Esophagus squamous epithelium (tissue), 5 donors: ENCODE data around the gene BTG4. TPM values are rescaled to one million over a fixed set of nuclear protein-coding genes. Genes with fewer than 3 reads are reported as not detected.

Source experiments
- DNase-seq: peaks from one replicate; lab custom pipeline; 2025; lab: John Stamatoyannopoulos, UW
- H3K27ac ChIP-seq, 4 donors: fragments of 200-600 bp; sonication (generic); one replicate each; pipeline ENCODE4 v1.5.1; 2016 to 2019; ENCODE audit warnings: mild to moderate bottlenecking in 1 of 4
- H3K27me3 ChIP-seq, 4 donors: fragments of 200-600 bp; sonication (generic); 1 replicate in 3 of 4; 2 replicates in 1 of 4; pipeline versions ENCODE4 v1.5.1 to v1.6.0; 2017 to 2021; ENCODE audit warnings: antibody characterized with exemption in 1 of 4
- H3K36me3 ChIP-seq, 3 donors: fragments of 200-600 bp; sonication (generic); one replicate each; pipeline ENCODE4 v1.5.1; 2016 to 2019
- H3K4me1 ChIP-seq, 3 donors: fragments of 200-600 bp; sonication (generic); one replicate each; pipeline ENCODE4 v1.5.1; 2017 to 2019
- H3K4me3 ChIP-seq, 4 donors: fragments of 200-600 bp; sonication (generic); 1 replicate in 3 of 4; 2 replicates in 1 of 4; pipeline ENCODE4 v1.5.1; 2016 to 2019; ENCODE audit warnings: mild to moderate bottlenecking in 2 of 4, moderate library complexity in 1 of 4
- H3K9me3 ChIP-seq, 3 donors: fragments of 200-600 bp; sonication (generic); one replicate each; pipeline ENCODE4 v1.5.1; 2016 to 2019
- CTCF ChIP-seq, 6 experiments: fragments of 450-650 bp in 4 of 6; fragments of 200-600 bp in 2 of 6; sonication (generic) in 2 of 6; IDR thresholded peaks; one replicate each; pipeline ENCODE4 v1.5.1; 2016 to 2019; ENCODE audit warnings: antibody characterized with exemption in 6 of 6, mild to moderate bottlenecking in 4 of 6, moderate library complexity in 4 of 6
- POLR2A ChIP-seq, 4 donors: fragments of 450-650 bp; IDR thresholded peaks; one replicate each; pipeline ENCODE4 v1.6.1; 2017; ENCODE audit warnings: antibody characterized with exemption in 4 of 4, mild to moderate bottlenecking in 4 of 4, moderate library complexity in 3 of 4
- WGBS, 2 donors: methylation state at CpG; one replicate each; pipeline ENCODE4 v1.1.5; 2018; 5-methylcytosine and 5-hydroxymethylcytosine counted together
- intact Hi-C: fragments of 100-400 bp; cut with DNase I; formaldehyde crosslinking; loops from one replicate; pipeline ENCODE4 v1.15.0; 2022
- total RNA-seq, 4 donors: library from RNA; depleted of rRNA; stranded (reverse); fragments of >200 nt; gene quantifications; one replicate each; pipeline ENCODE4 v1.1.0, GENCODE V29; 2016
- donor health status: DM: yes; HTN: yes; CAD: no.

The BTG4 gene
- total RNA-seq, 4 donors from 2014 or later = not detected

GRCh38 chr11:111456086-111456858 is 55.9 kb downstream of the BTG4 start:
- no peaks in the 10 kb centered on the region for H3K36me3 ChIP-seq
- intact Hi-C loops = loop anchor here (10.0 kb wide), 1 partner anchor 99 kb away; no protein-coding TSS in a partner anchor
- WGBS, 2 donors = 82 to 86% methylated on average over 10 to 14 of the region's 16 CpGs
- peaks cover 0 to 8% (median 0%) of the 10 kb centered on the region in 3 donors for H3K4me1 ChIP-seq
- H3K27me3 ChIP-seq = peaks cover 0 to 37% (median 0%) of the 10 kb centered on the region in 4 donors
- no peak overlapping the region for H3K27ac ChIP-seq
- no peak for TF ChIP-seq POLR2A (IDR thresholded peaks at IDR 0.05)
- no peak for TF ChIP-seq CTCF (IDR thresholded peaks at IDR 0.05)
- H3K9me3 ChIP-seq = no peaks in the 10 kb centered on the region
- H3K4me3 ChIP-seq = no peak overlapping the region
- DNase-seq = no peak

- whole genome bisulfite sequencing, 2 donors = 55 to 70% methylated on average over 3 to 4 of the region's 21 CpGs
- no peak for TF ChIP-seq CTCF (IDR thresholded peaks at IDR 0.05)
- no peak for TF ChIP-seq POLR2A (IDR thresholded peaks at IDR 0.05)
- peaks cover 0 to 32% (median 0%) of the 10 kb centered on the region in 4 donors for H3K27me3 ChIP-seq
- H3K9me3 ChIP-seq = no peaks in the 10 kb centered on the region
- no peak for DNase-seq
- intact Hi-C loops = loop anchor here (10.0 kb wide), 1 partner anchor 99 kb away; no protein-coding TSS in a partner anchor
- H3K36me3 ChIP-seq = no peaks in the 10 kb centered on the region
- peaks cover 0 to 8% (median 0%) of the 10 kb centered on the region in 3 donors for H3K4me1 ChIP-seq
- H3K27ac ChIP-seq = no peak overlapping the region
- no peak overlapping the region for H3K4me3 ChIP-seq
These were observed 56.7 kb downstream of the BTG4 start for GRCh38 chr11:111455291-111456085.

GRCh38 chr11:111454561-111455192 is 57.5 kb downstream of the BTG4 start:
- no peaks in the 10 kb centered on the region for H3K36me3 ChIP-seq
- H3K9me3 ChIP-seq = no peaks in the 10 kb centered on the region
- H3K27me3 ChIP-seq = peaks cover 0 to 24% (median 0%) of the 10 kb centered on the region in 4 donors
- no peak overlapping the region for H3K4me3 ChIP-seq
- intact Hi-C loops = loop anchor here (10.0 kb wide), 1 partner anchor 100 kb away; no protein-coding TSS in a partner anchor
- H3K27ac ChIP-seq = no peak overlapping the region
- DNase-seq = no peak
- H3K4me1 ChIP-seq = peaks cover 0 to 8% (median 0%) of the 10 kb centered on the region in 3 donors
- no peak for TF ChIP-seq POLR2A (IDR thresholded peaks at IDR 0.05)
- peak in 4 of 6 experiments; percentile 2 to 41 (median 26) for TF ChIP-seq CTCF (IDR thresholded peaks at IDR 0.05)
- 23 to 38% methylated on average over 6 to 10 of the region's 11 CpGs for WGBS, 2 donors

DNA sequence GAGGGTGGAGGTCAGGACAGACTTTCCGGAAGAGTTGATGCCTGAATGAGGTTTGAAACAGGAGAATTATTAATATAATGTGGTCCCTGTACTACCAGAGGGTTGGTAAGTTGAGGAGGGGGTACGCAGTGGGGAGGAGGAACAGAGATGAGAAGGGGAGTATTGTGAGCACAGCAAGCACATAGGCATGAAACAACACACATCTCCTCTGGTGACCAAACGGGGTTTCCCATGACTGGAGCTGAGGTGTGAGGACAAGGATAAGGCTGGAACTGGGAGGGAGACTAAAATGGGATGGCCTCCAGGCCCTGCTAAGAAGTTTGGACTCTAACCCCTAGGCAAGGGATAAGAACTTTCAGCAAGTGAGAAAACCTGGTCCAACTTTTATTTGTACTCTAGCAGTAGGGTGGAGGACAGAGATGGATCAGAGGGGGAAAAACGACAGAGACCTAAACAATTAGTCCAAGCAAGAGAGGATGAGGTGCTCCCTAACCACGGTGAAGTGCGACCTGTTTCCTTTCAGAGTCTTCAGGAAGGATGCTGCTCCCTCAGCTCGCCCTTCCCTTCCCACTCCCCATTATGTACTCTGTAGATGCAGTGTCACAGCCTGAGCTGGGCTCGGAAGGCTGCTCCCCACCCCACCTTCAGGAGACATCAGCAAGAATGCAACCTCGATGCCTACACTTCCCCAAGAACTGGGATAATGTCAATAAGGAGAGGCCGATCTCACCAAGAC is 59.2 kb downstream of the BTG4 start:
- intact Hi-C loops = loop anchor here (10.0 kb wide), 1 partner anchor 102 kb away; no protein-coding TSS in a partner anchor
- 52 to 78% methylated on average over 5 to 9 of the region's 10 CpGs for WGBS, 2 donors
- peaks cover 0 to 7% (median 0%) of the 10 kb centered on the region in 4 donors for H3K27me3 ChIP-seq
- peaks cover 0 to 8% (median 0%) of the 10 kb centered on the region in 3 donors for H3K4me1 ChIP-seq
- DNase-seq = no peak
- H3K27ac ChIP-seq = no peak overlapping the region
- no peak overlapping the region for H3K4me3 ChIP-seq
- H3K9me3 ChIP-seq = no peaks in the 10 kb centered on the region
- H3K36me3 ChIP-seq = no peaks in the 10 kb centered on the region
- TF ChIP-seq CTCF (IDR thresholded peaks at IDR 0.05) (no peak), POLR2A (IDR thresholded peaks at IDR 0.05) (no peak)
